Measurements from ENCODE around the gene IGSF23. TPM values are rescaled to one million over a fixed set of nuclear protein-coding genes. Genes with fewer than 3 reads are reported as not detected.

IGSF23 gene
- total RNA-seq, 3 donors from 2014 or later: not detected

DNA sequence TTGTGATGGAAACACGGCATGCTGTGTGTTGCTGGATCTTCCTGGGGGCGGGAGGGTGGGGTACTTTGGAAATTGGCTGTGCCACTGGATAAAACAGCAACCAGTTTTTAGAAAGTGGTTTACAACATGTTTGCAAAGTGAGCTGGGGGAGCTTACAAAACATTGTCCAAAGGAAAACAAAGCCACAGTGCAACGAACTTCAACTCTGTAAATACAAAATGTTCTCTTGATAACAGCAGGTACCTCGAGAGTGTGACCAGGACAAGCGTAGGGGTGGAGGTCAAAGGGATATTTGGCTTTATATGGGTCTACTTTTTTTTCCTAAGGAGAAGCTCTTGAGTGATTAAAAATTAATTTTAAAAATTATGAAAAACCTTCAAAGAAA is 2.5 kb downstream of the IGSF23 start:
- DNase-seq (ENCODE audit: low spot score in 2 of 2): no peak
- Histone ChIP-seq H3K27ac (no peak overlapping the region), H3K36me3 (no peaks in the 10 kb centered on the region), H3K4me3 (no peak overlapping the region), H3K9me3 (no peaks in the 10 kb centered on the region), H3K4me1 (no peaks in the 10 kb centered on the region), H3K27me3 (peaks cover 0 to 3% of the 10 kb centered on the region in 2 donors)
- intact Hi-C loops (cut with DNase I; ENCODE audit: low total_unique reads): no loop called here
- no peak for TF ChIP-seq POLR2AphosphoS5 (IDR thresholded peaks at IDR 0.05)
- TF ChIP-seq CTCF (IDR thresholded peaks at IDR 0.05): no peak
- no peak for TF ChIP-seq POLR2A (IDR thresholded peaks at IDR 0.05)

GRCh38 chr19:44617110-44617880 is 3.9 kb downstream of the IGSF23 start:
- Histone ChIP-seq H3K27ac (no peak overlapping the region), H3K9me3 (no peaks in the 10 kb centered on the region), H3K27me3 (peaks cover 0 to 3% of the 10 kb centered on the region in 2 donors), H3K4me1 (no peaks in the 10 kb centered on the region), H3K36me3 (no peaks in the 10 kb centered on the region), H3K4me3 (no peak overlapping the region)
- no peak for DNase-seq (ENCODE audit: low spot score in 2 of 2)
- TF ChIP-seq POLR2AphosphoS5 (IDR thresholded peaks at IDR 0.05) (no peak), POLR2A (IDR thresholded peaks at IDR 0.05) (no peak), CTCF (IDR thresholded peaks at IDR 0.05) (no peak)
- intact Hi-C loops (cut with DNase I; ENCODE audit: low total_unique reads): no loop called here

DNA sequence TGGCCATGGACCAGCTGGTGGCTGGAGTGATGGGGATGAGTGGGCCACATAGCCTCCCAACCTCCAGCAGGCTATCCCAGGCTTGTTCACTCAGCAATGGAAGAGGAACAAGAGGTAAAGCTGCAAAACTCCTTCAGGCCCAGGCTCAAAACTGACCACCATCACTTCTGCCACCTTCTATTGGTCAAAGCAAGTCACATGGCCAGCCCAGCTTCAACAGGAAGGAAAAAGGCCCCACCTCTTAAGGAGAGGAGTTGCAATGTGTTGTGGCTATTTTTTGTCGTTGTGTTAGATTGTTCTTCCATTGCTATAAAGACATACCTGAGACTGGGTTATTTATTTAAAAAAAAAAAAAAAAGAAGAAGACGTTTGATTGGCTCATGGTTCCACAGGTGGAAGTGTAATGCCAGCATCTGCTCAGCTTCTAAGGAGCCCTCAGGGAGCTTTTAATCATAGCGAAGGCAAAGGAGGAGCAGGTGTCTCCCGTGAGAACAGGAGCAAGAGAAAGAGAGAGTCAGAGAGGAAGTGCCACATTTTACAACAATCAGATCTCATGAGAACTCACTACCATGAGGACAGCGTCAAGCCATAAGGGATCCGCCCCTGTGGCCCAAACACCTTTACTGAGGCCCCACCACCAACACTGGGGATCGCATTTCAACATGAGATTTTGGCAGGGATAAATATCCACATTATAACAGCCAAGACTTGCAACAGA is 5.4 kb downstream of the IGSF23 start:
- Histone ChIP-seq H3K9me3 (no peaks in the 10 kb centered on the region), H3K27me3 (no peaks in the 10 kb centered on the region), H3K4me1 (no peaks in the 10 kb centered on the region), H3K4me3 (no peak overlapping the region), H3K27ac (no peak overlapping the region), H3K36me3 (no peaks in the 10 kb centered on the region)
- intact Hi-C loops (cut with DNase I; ENCODE audit: low total_unique reads): no loop called here
- TF ChIP-seq CTCF (IDR thresholded peaks at IDR 0.05) (no peak), POLR2A (IDR thresholded peaks at IDR 0.05) (no peak), POLR2AphosphoS5 (IDR thresholded peaks at IDR 0.05) (no peak)
- DNase-seq (ENCODE audit: low spot score in 2 of 2): no peak

- no peak for TF ChIP-seq POLR2A (IDR thresholded peaks at IDR 0.05)
- TF ChIP-seq CTCF (IDR thresholded peaks at IDR 0.05): no peak
- TF ChIP-seq POLR2AphosphoS5 (IDR thresholded peaks at IDR 0.05): no peak
- Histone ChIP-seq H3K36me3 (no peaks in the 10 kb centered on the region), H3K27ac (no peak overlapping the region), H3K4me1 (no peaks in the 10 kb centered on the region), H3K9me3 (no peaks in the 10 kb centered on the region), H3K4me3 (no peak overlapping the region), H3K27me3 (no peaks in the 10 kb centered on the region)
- intact Hi-C loops (cut with DNase I; ENCODE audit: low total_unique reads): no loop called here
- no peak for DNase-seq (ENCODE audit: low spot score in 2 of 2)
Measured at GRCh38 chr19:44620667-44621066, 7.3 kb downstream of the IGSF23 start.

DNA sequence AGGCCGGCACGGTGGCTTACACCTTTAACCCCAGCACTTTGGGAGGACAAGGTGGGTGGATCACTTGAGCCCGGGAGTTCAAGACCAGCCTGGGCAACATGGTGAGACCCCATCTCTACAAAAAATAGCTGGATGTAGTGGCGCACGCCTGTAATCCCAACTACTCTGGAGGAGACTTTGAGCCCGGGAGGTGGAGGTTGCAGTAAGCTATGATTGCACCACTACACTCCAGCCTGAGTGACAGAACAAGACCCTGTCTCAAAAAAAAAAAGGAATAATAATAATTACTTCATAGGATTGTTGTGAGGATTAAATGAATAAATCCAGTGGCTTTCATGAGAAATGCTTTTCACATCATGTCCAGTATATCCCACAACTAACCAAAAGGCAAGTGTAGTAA is 8.0 kb downstream of the IGSF23 start:
- DNase-seq (ENCODE audit: low spot score in 2 of 2): no peak
- no peak for TF ChIP-seq POLR2AphosphoS5 (IDR thresholded peaks at IDR 0.05)
- no peak for TF ChIP-seq CTCF (IDR thresholded peaks at IDR 0.05)
- TF ChIP-seq POLR2A (IDR thresholded peaks at IDR 0.05): no peak
- Histone ChIP-seq H3K9me3 (no peaks in the 10 kb centered on the region), H3K4me3 (no peak overlapping the region), H3K4me1 (no peaks in the 10 kb centered on the region), H3K27me3 (no peaks in the 10 kb centered on the region), H3K36me3 (no peaks in the 10 kb centered on the region), H3K27ac (no peak overlapping the region)
- intact Hi-C loops (cut with DNase I; ENCODE audit: low total_unique reads): no loop called here
